ENCODE results near the gene ZGPAT.

DNA sequence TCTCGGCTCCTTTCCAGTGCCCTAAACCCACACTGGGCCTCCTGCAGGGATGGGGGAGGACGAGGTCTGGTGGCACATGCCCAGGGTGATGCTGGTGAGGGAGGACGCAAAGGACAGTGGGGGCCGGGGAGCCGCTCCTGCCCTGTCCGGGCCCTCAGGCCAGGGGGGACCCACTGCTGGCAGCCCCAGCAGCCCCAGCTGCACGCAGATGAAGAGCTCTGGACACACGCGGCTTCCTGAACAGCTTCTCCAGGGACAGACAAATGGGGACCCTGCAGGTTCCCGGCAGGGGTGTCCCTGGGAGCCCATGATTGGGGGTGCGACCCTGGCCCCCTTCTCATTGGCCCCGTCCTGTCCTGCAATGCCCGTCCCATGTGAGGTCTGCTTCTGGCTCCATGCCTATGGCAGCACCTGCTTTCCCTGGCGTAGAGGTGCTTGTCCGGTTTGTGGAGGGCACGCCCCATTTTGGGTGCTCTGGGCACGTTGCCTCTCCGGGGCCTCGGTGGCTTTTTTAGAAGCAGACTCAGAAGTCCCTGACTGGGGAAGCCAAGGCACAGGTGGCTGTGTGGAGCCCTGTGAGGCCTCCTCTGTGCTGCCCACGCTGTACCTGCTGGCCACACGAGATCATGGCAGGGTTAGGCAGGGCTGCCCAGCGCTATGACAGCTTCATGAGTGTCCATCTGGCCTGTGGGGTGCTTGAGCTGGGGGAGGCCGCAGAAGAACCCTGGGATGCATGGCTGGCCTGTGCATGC is 26.8 kb upstream of the ZGPAT start:
- TF ChIP-seq RCOR1 (IDR thresholded peaks at IDR 0.05; ENCODE audit: insufficient replicate concordance, low read length) (no peak), POLR2A (IDR thresholded peaks at IDR 0.05; ENCODE audit: low read depth, low read length) (no peak)

All from IMR-90 (cell line).